Mesenchymal stem cell (in vitro differentiated cells and primary cell): Measurements from ENCODE around the gene GPHN.

Experiments
- DNase-seq: peaks from one replicate; pipeline ENCODE4 v3.0.0-alpha.2; 2013
- H2AFZ ChIP-seq: one replicate; pipeline ENCODE4 v1.6.1; 2013; ENCODE audit warnings: low read depth, mild to moderate bottlenecking, control low read depth, inconsistent platforms, low read length, moderate library complexity
- H2AK5ac ChIP-seq: 2 replicates; pipeline ENCODE4 v1.6.1; 2013; ENCODE audit warnings: low read length, moderate library complexity, mild to moderate bottlenecking, inconsistent platforms; ENCODE audit not compliant: severe bottlenecking
- H2BK120ac ChIP-seq: one replicate; pipeline ENCODE4 v1.6.1; 2013; ENCODE audit warnings: low read depth, mild to moderate bottlenecking, inconsistent platforms, low read length, moderate library complexity
- H2BK12ac ChIP-seq, 2 experiments: one replicate each; pipeline ENCODE4 v1.6.1; 2013; ENCODE audit warnings: inconsistent platforms in 2 of 2, low read length in 2 of 2, mild to moderate bottlenecking in 2 of 2, moderate library complexity in 2 of 2, control low read depth in 1 of 2
- H2BK15ac ChIP-seq: one replicate; pipeline ENCODE4 v1.6.1; 2013; ENCODE audit warnings: mild to moderate bottlenecking, low read depth, inconsistent platforms; ENCODE audit not compliant: poor library complexity, severe bottlenecking
- H2BK5ac ChIP-seq: 2 replicates; pipeline ENCODE4 v1.6.1; 2013; ENCODE audit warnings: low read depth, mild to moderate bottlenecking, low read length, control low read depth, inconsistent platforms; ENCODE audit not compliant: poor library complexity, severe bottlenecking
- H3K14ac ChIP-seq, 2 experiments: one replicate each; pipeline ENCODE4 v1.6.1; 2013; ENCODE audit warnings: inconsistent platforms in 2 of 2, low read length in 2 of 2, control low read depth in 1 of 2, mild to moderate bottlenecking in 1 of 2, moderate library complexity in 1 of 2
- H3K18ac ChIP-seq, 2 experiments: one replicate each; pipeline ENCODE4 v1.6.1; 2013; ENCODE audit warnings: inconsistent platforms in 2 of 2, low read length in 2 of 2, control low read depth in 1 of 2, low read depth in 1 of 2, mild to moderate bottlenecking in 1 of 2
- H3K23ac ChIP-seq, 2 experiments: one replicate each; pipeline ENCODE4 v1.6.1; 2013; ENCODE audit warnings: inconsistent platforms in 2 of 2, low read length in 2 of 2, mild to moderate bottlenecking in 2 of 2, moderate library complexity in 2 of 2, control low read depth in 1 of 2
- H3K27ac ChIP-seq: 2 replicates; pipeline ENCODE4 v1.5.1; 2013; ENCODE audit warnings: mild to moderate bottlenecking, moderate library complexity, low read length, control low read depth, inconsistent platforms; ENCODE audit not compliant: poor library complexity, severe bottlenecking
- H3K27me3 ChIP-seq, 2 experiments: 2 replicates each; pipeline versions ENCODE4 v1.6.1 to v1.7.0; 2013; ENCODE audit warnings: low read length in 2 of 2, mild to moderate bottlenecking in 2 of 2, moderate library complexity in 2 of 2, control low read depth in 1 of 2, inconsistent platforms in 1 of 2; ENCODE audit not compliant: control insufficient read depth in 1 of 2, insufficient read depth in 1 of 2
- H3K36me3 ChIP-seq, 2 experiments: 2 replicates each; pipeline versions ENCODE4 v1.6.1 to v1.7.0; 2013; ENCODE audit warnings: low read length in 2 of 2, control low read depth in 1 of 2, inconsistent platforms in 1 of 2, low read depth in 1 of 2, mild to moderate bottlenecking in 1 of 2; ENCODE audit not compliant: insufficient read depth in 2 of 2, control insufficient read depth in 1 of 2
- H3K4ac ChIP-seq, 2 experiments: one replicate each; pipeline ENCODE4 v1.6.1; 2013; ENCODE audit warnings: inconsistent platforms in 2 of 2, low read length in 2 of 2, mild to moderate bottlenecking in 2 of 2, moderate library complexity in 2 of 2, control low read depth in 1 of 2, low read depth in 1 of 2
- H3K4me1 ChIP-seq: 2 replicates; pipeline ENCODE4 v1.6.1; 2013; ENCODE audit warnings: low read depth, low read length, control low read depth; ENCODE audit not compliant: control insufficient read depth, insufficient read depth
- H3K4me2 ChIP-seq: 2 replicates; pipeline ENCODE4 v1.6.1; 2013; ENCODE audit warnings: low read length, mild to moderate bottlenecking, inconsistent platforms; ENCODE audit not compliant: poor library complexity, severe bottlenecking
- H3K4me3 ChIP-seq, 2 experiments: 2 replicates each; pipeline versions ENCODE4 v1.5.1 to v1.7.0; 2013; ENCODE audit warnings: low read length in 2 of 2, mild to moderate bottlenecking in 2 of 2, control low read depth in 1 of 2, low read depth in 1 of 2; ENCODE audit not compliant: insufficient read depth in 1 of 2
- H3K79me1 ChIP-seq: replicated peaks from 2 replicates; pipeline ENCODE4 v1.6.1; 2013; ENCODE audit warnings: mild to moderate bottlenecking, control low read depth, low read length, inconsistent platforms; ENCODE audit not compliant: poor library complexity, severe bottlenecking
- H3K9ac ChIP-seq: 2 replicates; pipeline ENCODE4 v1.7.0; 2013; ENCODE audit warnings: mild to moderate bottlenecking, low read length, moderate library complexity
- H3K9me3 ChIP-seq: 2 replicates; pipeline ENCODE4 v1.7.0; 2013; ENCODE audit warnings: mild to moderate bottlenecking, low read length; ENCODE audit not compliant: control insufficient read depth
- H4K8ac ChIP-seq: one replicate; pipeline ENCODE4 v1.6.1; 2013; ENCODE audit warnings: inconsistent platforms, mild to moderate bottlenecking, low read length, moderate library complexity
- H4K91ac ChIP-seq: one replicate; pipeline ENCODE4 v1.6.1; 2013; ENCODE audit warnings: mild to moderate bottlenecking, low read length, inconsistent platforms
- WGBS: methylation state at CpG from one replicate; pipeline ENCODE4 v1.1.7; 2013; ENCODE audit warnings: mixed read lengths; 5-methylcytosine and 5-hydroxymethylcytosine counted together

The GPHN gene

DNA sequence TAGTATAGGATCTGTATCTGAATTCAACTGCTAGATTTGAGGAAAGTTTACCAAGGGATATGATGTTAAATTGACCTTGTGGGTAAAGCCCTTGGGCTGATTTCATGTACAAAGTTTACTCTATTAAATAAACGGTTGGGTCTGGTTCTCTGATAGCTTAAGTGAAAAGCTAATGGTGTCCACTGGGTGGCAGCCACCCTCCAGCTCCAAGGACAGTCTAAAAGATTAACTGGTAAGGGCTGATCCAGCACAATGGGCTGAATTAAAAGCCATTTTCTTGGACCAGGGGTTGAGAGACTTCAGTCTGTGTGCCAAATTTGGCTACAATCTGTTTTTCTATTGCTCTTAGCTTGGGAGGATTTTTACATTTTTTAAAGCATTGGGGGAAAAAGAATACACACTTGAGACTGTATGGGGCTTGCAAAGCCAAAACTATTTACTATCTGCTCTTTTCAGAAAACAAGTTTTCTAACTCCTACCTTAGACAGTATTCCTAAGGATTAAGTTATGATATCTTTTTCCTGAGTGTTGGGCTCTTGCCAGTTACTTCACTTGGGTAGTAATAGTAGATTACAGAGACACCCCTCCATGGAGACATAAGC is 116.5 kb downstream of the GPHN start:
- Histone ChIP-seq H3K23ac (no peak overlapping the region), H3K18ac (no peak overlapping the region), H3K4me3 (no peak overlapping the region), H3K4me2 (no peak overlapping the region), H3K27ac (no peak overlapping the region), H3K36me3 (no peaks in the 10 kb centered on the region), H3K79me1 (peaks cover 13% of the 10 kb centered on the region), H3K9me3 (no peaks in the 10 kb centered on the region), H2AFZ (no peak overlapping the region), H2BK12ac (no peak overlapping the region), H2BK15ac (no peak overlapping the region), H3K27me3 (no peaks in the 10 kb centered on the region), H3K4me1 (no peaks in the 10 kb centered on the region), H3K4ac (no peak overlapping the region), H3K14ac (no peak overlapping the region), H3K9ac (no peak overlapping the region), H2AK5ac (no peak overlapping the region), H2BK120ac (no peak overlapping the region), H2BK5ac (no peak overlapping the region), H4K91ac (no peak overlapping the region), H4K8ac (no peak overlapping the region)
- peak; percentile 66 for DNase-seq
- 6% methylated on average over 1 of the region's 1 CpG for WGBS

DNA sequence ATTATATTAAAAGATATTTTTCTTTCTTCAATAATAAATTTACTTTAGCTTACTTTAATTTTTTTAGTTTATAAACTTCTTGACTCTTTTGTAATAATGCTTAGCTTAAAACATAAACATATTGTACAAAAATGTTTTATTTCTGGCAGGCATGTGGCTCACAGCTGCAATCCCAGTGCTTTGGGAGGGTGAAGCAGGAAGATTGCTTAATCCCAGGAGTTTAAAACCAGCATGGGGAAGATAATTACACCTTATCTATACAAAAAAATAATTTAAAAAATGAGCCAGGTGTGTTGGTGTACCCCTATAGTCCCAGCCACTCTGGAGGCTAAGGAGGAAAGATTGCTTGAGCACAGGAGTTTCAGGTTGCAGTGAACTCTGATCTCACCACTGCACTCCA is 120.7 kb downstream of the GPHN start:
- Histone ChIP-seq H3K18ac (no peak overlapping the region), H4K8ac (no peak overlapping the region), H3K4me2 (no peak overlapping the region), H2BK120ac (no peak overlapping the region), H3K9ac (no peak overlapping the region), H2BK5ac (no peak overlapping the region), H3K27ac (no peak overlapping the region), H3K14ac (no peak overlapping the region), H3K4me3 (no peak overlapping the region), H3K79me1 (peaks cover 5% of the 10 kb centered on the region), H2AFZ (no peak overlapping the region), H4K91ac (no peak overlapping the region), H3K4me1 (no peaks in the 10 kb centered on the region), H3K9me3 (no peaks in the 10 kb centered on the region), H3K23ac (no peak overlapping the region), H3K36me3 (no peaks in the 10 kb centered on the region), H3K4ac (no peak overlapping the region), H3K27me3 (no peaks in the 10 kb centered on the region), H2BK15ac (no peak overlapping the region), H2AK5ac (no peak overlapping the region), H2BK12ac (no peak overlapping the region)
- DNase-seq = no peak

DNA sequence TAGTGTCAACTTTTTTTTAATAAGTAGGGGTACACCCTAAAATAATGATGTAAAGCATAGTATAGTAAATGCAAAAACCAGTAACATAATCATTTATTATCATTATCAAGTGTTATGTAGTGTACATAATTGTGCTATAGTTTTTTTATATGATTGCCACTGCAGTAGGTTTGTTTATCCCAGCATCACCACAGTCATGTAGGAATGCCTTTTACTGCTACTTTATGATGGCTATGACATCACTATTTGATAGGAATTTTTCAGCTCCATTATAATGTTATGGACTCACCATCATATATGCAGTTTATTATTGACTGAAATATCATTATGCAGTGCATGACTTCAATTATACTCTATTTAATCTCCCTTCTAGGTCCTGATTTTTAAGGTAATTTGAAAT is 121.6 kb downstream of the GPHN start:
- H3K36me3 ChIP-seq = no peaks in the 10 kb centered on the region
- no peak overlapping the region for H2BK5ac ChIP-seq
- H3K9me3 ChIP-seq = no peaks in the 10 kb centered on the region
- no peak for DNase-seq
- peaks cover 10% of the 10 kb centered on the region for H3K79me1 ChIP-seq
- no peak overlapping the region for H3K23ac ChIP-seq
- H3K27me3 ChIP-seq = no peaks in the 10 kb centered on the region
- H3K18ac ChIP-seq = no peak overlapping the region
- no peak overlapping the region for H3K4me3 ChIP-seq
- H3K4me2 ChIP-seq = no peak overlapping the region
- no peak overlapping the region for H2BK15ac ChIP-seq
- H3K4ac ChIP-seq = no peak overlapping the region
- H2AK5ac ChIP-seq = no peak overlapping the region
- no peak overlapping the region for H2AFZ ChIP-seq
- H4K91ac ChIP-seq = no peak overlapping the region
- no peak overlapping the region for H2BK120ac ChIP-seq
- H4K8ac ChIP-seq = no peak overlapping the region
- H3K14ac ChIP-seq = no peak overlapping the region
- no peak overlapping the region for H2BK12ac ChIP-seq
- H3K4me1 ChIP-seq = no peaks in the 10 kb centered on the region
- H3K27ac ChIP-seq = no peak overlapping the region
- no peak overlapping the region for H3K9ac ChIP-seq

DNA sequence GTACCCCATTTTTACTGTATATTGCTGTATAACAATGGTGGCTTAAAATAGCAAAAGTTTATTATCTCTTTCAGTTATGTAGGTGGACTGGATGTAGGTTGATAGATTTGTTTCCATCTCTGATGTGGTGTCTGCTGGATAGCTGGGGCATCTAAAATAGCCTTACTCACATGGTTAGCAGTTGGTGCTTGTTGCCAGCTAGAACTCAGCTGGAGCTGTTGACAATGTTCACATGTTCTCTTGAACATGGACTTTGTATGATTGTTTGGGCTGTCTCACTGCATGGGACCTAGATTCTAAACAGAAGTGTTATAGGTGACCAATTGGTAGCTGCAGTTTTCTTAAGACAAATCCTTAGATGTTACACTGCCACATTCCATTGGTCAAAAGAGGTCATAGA is 126.9 kb downstream of the GPHN start:
- no peak overlapping the region for H4K91ac ChIP-seq
- no peak overlapping the region for H3K23ac ChIP-seq
- H3K14ac ChIP-seq = no peak overlapping the region
- H2AK5ac ChIP-seq = no peak overlapping the region
- no peak overlapping the region for H2BK15ac ChIP-seq
- no peak overlapping the region for H3K27ac ChIP-seq
- peak; percentile 11 for DNase-seq
- no peak overlapping the region for H2BK120ac ChIP-seq
- no peak overlapping the region for H2BK12ac ChIP-seq
- no peaks in the 10 kb centered on the region for H3K4me1 ChIP-seq
- H3K4me3 ChIP-seq = no peak overlapping the region
- no peaks in the 10 kb centered on the region for H3K27me3 ChIP-seq
- no peak overlapping the region for H4K8ac ChIP-seq
- H3K18ac ChIP-seq = peak overlapping the region in 1 of 2 experiments; percentile 48
- H3K36me3 ChIP-seq = no peaks in the 10 kb centered on the region
- no peak overlapping the region for H3K4ac ChIP-seq
- H3K9ac ChIP-seq = no peak overlapping the region
- H2BK5ac ChIP-seq = no peak overlapping the region
- H3K9me3 ChIP-seq = no peaks in the 10 kb centered on the region
- H3K79me1 ChIP-seq = peaks cover 6% of the 10 kb centered on the region
- no peak overlapping the region for H3K4me2 ChIP-seq
- peak overlapping the region; percentile 69 for H2AFZ ChIP-seq
